NCI-H1436 (cell line): ENCODE data around the gene ZNF451.
"Not testable (repeated sequence)": the region's sequence is repeated elsewhere in the genome, so short reads cannot be mapped to it uniquely, and the experiment has no call there.

Experiments used
- DNase-seq: peaks from one replicate; lab custom pipeline; 2025; lab: John Stamatoyannopoulos, UW

Gene ZNF451, protein sequence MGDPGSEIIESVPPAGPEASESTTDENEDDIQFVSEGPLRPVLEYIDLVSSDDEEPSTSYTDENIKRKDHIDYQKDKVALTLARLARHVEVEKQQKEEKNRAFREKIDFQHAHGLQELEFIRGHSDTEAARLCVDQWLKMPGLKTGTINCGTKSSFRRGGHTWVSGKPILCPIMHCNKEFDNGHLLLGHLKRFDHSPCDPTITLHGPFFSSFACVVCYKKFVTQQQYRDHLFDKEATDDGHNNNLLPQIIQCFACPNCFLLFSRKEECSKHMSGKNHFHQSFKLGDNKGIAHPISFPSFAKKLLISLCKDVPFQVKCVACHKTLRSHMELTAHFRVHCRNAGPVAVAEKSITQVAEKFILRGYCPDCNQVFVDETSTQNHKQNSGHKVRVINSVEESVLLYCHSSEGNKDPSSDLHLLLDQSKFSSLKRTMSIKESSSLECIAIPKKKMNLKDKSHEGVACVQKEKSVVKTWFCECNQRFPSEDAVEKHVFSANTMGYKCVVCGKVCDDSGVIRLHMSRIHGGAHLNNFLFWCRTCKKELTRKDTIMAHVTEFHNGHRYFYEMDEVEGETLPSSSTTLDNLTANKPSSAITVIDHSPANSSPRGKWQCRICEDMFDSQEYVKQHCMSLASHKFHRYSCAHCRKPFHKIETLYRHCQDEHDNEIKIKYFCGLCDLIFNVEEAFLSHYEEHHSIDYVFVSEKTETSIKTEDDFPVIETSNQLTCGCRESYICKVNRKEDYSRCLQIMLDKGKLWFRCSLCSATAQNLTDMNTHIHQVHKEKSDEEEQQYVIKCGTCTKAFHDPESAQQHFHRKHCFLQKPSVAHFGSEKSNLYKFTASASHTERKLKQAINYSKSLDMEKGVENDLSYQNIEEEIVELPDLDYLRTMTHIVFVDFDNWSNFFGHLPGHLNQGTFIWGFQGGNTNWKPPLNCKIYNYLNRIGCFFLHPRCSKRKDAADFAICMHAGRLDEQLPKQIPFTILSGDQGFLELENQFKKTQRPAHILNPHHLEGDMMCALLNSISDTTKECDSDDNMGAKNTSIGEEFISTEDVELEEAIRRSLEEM

GRCh38 chr6:57089687-57090457 is at the start of gene ZNF451:
Gene ZNF451 (plus strand): TSS chr6:57090188. CDS start chr6:57090254, 66 bp downstream.
- peak; percentile 96 for DNase-seq

GRCh38 chr6:57044061-57044460 is 45.9 kb upstream of the ZNF451 start:
- not testable (repeated sequence) for DNase-seq

GRCh38 chr6:57044568-57044967 is 45.4 kb upstream of the ZNF451 start:
- no peak for DNase-seq

DNA sequence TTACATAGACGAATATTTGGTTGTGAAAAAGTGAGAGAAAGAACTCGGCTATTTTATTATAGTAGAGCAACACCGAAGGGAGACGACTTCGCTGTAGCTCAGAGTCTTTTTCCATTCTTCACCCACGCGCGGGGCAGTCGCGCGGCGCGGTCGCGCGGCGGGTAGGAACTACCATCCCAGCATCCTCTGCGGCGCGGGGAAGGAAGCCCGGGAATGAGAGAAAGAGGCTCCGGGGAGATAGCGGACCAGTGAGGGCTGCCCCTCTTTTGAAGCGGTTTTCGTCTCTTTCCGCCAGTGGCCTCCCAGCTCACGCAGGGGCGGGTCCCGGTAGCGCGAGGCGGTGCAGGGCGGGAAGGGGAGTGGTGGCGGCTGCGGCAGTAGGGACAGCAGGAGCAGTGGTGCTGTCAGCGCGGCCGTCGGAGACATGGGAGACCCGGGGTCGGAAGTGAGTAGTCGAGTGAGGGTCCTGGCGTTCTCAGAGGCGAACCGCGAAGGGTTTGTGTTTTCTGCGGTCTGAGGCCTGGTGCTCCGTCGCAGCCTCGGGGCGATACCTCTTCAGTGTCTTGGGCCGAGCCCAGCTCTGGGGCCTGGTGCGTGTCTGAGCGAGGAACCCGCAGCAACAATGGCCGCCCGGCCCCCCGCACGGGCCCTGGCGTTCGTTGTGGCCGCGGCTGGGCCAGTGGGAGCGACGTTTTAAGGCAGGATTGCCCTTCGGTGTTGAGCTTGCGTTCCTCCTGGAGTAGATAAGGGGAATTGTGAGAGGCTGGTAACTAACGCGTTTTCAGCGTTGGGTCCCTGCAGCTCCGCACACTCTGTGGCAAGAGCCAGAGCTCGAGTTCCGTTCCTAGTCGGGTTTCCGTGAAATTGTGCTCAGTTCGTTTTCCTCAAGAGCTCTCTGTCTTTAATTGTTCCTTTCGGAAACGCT is 43.4 kb upstream of the ZNF451 start, which contains the start of gene KIAA1586:
Gene KIAA1586 (plus strand): TSS at position 362 of the 925 bp plus-strand sequence. CDS start 63 bp downstream, at position 425.
- DNase-seq = peak; percentile 84

- not testable (repeated sequence) for DNase-seq
These were observed 42.8 kb upstream of the ZNF451 start for GRCh38 chr6:57047257-57047585.

DNA sequence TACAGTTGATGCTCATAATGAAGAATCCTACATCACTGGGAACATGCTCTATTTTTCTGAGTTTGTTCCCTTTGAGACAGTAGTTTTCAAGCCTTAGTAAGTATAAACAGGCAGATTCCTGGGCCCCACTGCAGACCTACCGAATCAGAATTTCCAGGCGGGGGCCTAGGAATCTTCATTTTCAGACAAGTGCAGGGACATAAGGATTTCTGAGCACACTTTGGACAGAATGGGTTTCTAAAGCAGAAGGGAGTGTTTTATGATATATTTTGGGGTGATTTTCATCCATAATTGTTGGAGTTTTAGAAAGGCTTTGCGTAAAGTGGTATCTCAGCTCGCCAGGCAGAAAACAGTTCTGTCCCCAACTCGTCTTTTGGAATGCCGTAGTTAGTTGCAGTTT is 42.1 kb upstream of the ZNF451 start:
- not testable (repeated sequence) for DNase-seq

DNA sequence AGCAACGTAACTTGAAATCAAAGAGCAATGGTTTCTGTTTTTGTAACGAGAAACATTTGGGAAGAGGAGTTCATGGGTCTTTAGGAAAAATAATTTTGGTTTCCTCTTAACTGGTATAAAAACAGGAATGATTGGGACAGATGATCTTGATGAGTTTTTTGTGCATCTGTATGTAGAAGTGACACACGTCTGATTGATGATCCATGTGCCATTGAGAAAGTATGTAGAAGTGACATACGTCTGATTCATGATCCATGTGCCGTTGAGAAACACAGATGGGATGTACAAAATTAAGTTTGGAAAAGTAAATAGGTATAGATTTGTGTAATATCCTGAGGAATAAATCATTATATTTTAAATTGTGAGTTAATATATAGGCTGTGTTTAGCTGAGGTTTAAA is 41.4 kb upstream of the ZNF451 start:
- DNase-seq = no peak

DNA sequence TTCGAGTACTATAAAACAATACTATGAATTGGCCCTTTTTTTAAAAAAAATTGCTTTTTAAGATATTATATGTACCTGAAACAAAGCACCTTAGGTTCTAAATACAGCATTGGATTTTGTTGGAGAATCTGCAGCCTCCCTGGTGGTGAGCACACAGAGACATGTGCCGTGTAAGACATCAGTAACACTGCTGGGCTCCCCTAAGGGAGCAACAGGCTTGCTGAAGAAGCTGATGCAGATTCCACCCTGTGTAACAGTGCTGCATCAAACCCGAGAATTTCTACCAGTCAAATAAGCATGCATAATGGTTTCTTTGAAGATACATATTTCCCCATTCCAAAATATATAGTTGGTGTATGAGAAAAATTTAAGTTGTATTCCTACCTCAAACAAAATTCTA is 26.1 kb upstream of the ZNF451 start:
- DNase-seq = no peak

DNA sequence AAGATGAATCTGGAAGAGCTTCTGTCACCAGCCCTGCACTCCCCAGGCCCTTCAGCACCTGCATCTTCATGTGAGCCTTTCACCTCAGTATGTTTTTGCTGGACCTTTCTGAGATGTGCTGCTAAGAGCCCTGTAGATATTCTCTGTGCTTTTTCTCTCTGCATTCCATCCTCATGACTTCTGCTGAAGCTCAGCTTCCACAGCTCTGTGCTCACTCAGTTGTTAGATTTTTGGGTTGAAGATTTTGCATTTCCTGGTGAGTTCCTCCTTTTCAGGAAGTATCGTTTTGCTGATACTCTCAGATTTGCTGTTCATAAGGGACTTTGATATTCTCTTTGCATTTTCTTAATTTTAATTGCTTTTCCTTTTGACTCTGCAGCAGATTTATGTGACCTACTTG is 25.2 kb upstream of the ZNF451 start:
- no peak for DNase-seq

DNA sequence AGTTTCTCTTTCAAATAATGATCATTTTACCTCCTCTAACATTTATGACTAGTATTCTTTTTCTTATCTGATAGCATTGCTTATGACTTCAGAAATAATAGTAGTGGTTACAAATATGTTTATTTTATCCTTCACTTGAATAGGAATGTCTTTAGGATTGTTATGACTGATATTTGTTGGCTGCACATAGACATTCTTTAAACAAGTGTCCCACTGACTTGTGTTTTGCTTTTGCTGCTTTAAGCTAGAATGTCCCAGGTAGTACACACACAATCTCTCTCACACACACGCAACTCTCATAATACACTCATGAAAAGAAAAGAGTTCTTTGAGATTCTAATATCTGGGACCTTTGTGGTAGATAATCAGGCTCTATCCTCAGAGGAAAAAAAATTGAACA is 21.9 kb upstream of the ZNF451 start:
- DNase-seq = no peak

GRCh38 chr6:57069228-57069627 is 20.8 kb upstream of the ZNF451 start:
- no peak for DNase-seq

DNA sequence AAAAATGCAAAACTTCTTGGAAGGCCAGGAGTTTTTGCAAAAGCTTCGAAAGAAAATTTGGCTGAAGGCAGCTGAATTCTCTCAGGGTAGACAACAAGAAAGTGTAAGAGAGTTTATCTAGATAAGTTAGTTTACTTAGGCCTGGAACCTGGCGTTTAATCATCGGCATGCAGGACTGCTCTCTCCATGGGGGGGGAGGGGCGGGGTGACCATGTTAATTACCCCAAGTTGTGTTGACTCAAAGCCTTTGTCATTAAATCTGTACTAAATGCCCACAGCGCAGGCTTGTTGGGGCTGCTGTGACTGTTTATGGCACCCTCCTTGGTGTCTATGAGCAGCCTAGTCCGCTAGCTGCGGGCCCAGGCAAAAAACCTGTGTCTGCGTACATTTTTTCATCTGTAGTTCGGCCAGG is 20.1 kb upstream of the ZNF451 start:
- no peak for DNase-seq

DNA sequence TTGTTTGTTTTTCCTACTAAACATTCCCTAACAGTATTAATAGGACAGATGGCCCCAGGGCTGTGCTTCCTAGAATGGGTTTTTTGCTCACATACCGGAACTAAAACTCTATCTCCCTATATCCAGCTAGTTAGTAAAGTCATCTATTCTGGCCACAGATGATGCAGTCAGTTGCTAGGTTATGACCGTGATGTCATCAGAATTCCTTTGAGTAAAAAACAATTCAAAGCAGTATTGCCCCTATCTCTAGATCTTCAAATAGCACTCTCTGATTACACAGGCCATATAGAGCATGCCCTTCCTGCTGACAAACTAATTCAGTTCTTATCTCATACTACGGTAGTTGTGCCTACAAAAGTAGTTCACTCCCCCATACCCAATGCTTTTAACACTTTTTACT is 17.9 kb upstream of the ZNF451 start:
- no peak for DNase-seq

- DNase-seq = no peak
These were observed 15.6 kb upstream of the ZNF451 start for GRCh38 chr6:57074383-57074782.

DNA sequence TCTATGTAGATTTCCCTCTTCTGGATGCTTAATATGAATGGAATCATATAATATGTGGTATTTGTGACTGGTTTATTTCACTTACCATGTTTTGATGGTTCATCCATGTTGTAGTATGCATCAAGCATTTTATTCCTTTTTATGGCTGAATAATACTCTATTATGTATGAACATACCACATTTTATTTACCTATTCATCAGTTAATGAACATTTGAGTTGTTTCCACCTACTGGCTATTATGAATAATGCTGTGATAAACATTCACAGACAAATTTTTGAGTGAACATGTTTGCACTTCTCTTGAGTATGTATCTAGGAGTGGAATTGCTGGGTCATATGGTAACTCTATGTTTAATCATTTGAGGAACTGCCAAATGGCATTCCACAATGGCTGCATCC is 14.9 kb upstream of the ZNF451 start:
- no peak for DNase-seq

- DNase-seq = no peak
These were observed 11.3 kb upstream of the ZNF451 start for GRCh38 chr6:57078531-57079207.

DNA sequence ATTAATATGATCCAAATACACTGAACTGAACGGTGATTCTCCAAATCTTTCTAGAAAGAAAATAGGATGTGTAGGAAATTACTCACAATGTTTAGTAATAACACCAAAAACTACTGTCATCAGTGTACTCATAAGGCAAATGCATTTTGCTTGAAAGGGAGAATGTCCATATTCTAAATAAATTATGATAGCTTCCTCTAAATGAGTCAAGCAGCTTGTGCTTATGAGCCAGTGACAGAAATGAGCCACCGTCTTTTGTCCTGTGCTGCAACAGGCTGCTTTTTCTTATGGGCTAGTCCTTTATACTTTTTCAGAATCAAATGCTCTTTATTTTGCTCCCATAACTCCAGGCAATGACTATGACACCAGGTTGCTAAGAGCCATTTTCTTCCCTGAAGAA is 4.5 kb upstream of the ZNF451 start:
- DNase-seq = no peak

DNA sequence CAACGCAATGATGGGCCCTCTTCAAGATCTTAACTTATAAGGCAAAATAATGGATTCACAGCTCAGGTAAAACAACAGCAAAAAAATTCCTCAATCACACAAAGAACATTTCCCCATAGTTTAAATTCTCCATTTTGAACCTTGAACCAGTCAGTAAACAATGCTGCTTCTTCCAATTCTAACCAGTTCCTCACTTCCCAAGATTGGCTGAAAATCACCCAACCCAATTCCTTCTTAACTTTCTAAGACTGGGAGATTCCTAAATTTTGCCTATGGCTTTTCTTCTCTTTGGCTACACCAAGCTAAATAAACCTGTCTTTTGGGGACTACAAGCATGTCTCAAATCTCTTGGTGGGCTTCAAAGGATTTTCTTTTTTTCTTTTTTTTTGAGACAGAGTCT is 3.1 kb upstream of the ZNF451 start:
- no peak for DNase-seq

DNA sequence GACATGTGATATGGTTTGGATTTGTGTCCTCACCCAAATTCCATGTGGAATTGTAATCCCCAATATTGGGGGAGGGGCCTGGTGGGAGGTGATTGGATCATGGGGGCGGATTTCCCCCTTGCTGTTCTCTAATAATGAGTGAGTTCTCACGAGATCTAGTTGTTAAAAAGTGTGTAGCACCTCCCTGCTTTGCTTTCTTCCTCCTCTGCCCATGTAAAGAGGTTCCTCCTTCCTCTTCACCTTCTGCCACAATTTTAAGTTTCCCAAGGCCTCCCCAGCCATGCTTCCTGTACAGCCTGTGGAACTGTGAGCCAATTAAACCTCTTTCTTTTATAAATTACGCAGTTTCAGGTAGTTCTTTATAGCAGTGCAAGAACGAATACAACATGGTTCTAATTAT is 2.1 kb upstream of the ZNF451 start:
- no peak for DNase-seq

DNA sequence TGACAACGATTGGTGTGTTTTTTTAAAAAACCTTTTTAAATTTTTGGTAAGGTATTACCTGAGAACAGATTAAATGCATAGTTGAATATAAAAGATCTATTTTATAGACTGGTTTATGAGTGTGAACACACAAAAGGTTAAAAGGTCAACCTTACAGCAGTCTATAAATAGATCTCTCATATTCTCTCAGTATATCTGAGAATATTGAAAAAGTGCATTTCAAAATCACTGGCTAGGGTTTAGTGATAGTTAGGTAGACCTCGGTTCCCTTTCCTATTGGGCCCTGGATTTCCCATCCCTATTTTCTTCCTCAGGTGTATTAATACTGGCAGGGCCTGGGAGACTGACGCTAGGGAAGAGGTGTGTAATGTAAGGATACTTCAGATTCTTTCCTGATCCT is 723 bp upstream of the ZNF451 start:
- DNase-seq = no peak
